A549 treated with dexamethasone at 1 μM for 4 hours (cell line): ENCODE measurements around the gene KIAA0930. TPM values are rescaled to one million over a fixed set of nuclear protein-coding genes. Genes with fewer than 3 reads are reported as not detected.

Experiments
- total RNA-seq: library from RNA; stranded (reverse); fragments of 200-300 nt; extraction: Qiagen RNA extraction; gene quantifications from 5 replicates; pipeline ENCODE4 v1.2.3, GENCODE V29; 2022

The KIAA0930 gene
- total RNA-seq: 57.9 to 78.1 TPM (median 77.3 TPM) in 5 replicates

DNA sequence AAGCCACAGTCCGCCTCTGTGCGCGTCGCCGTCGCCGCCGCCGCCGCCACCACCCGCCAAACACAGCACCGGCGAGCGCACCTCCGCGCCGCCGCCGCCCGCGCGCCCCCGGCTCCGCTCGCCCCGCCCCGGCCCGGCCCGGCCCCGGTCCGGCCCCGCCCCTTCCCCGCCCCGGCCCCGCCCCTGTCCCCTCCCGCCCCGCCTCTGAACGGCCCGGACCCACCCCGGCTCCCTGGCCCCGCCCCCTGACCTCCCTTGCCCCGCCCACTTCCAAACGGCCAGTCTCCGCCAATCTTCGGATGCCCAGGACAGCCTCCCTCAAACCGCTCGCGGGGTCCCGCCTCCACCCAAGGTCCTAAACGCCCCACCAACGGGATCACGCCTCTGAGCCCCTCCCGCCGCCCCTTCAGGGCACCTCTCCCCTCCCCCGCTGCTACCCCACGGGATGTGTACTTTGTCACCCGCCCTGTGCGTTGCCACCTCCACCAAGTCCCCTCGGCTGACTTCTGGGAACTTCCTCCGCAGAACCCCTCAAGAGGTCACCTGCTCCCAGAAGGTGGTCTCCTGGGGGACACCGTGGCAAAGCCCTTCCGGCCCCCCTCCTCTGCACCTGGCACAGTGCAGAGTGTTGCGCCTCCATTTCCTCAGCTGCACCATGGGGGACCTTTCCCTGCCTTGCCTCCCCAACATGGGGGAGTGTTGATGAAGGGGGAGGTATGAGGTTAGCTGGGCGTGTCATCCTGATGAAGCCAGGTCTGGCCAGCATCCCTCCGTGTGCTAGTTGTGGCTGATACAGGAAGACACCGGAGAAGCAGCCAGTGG lies at the start of gene KIAA0930:
KIAA0930 (minus strand) TSS at position 85 of the 822 bp plus-strand sequence. CDS start 191 bp downstream, outside the sequence.

DNA sequence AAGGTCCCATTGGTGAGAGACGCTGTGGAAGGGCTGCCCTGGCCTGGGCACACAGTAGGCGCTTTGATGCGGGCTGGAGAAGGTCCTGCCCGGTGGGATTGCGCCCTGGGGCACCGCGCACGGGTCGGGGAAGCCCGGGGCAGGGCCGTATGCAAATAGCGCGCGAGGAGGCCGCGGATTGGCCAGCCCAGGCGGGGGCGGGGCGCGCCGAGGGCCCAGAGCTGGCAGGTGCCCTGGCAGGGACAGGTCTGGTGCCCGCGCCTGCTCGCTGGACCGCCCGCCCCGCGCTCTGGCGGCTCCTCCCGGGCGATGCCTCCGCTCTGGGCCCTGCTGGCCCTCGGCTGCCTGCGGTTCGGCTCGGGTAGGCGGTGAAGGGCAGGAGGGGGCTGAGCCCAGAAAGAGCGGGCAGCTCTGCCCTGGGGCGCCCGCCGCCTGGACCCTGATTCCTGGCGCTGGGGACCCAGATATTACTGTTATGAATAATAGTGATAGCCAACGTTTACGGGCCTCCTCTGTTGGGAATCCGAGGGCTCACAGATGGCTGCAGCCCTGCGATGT lies 44.1 kb upstream of the KIAA0930 start, which contains the start of gene UPK3A:
UPK3A (plus strand) TSS at position 245 of the 558 bp plus-strand sequence; CDS start at position 310, 65 bp downstream.

DNA sequence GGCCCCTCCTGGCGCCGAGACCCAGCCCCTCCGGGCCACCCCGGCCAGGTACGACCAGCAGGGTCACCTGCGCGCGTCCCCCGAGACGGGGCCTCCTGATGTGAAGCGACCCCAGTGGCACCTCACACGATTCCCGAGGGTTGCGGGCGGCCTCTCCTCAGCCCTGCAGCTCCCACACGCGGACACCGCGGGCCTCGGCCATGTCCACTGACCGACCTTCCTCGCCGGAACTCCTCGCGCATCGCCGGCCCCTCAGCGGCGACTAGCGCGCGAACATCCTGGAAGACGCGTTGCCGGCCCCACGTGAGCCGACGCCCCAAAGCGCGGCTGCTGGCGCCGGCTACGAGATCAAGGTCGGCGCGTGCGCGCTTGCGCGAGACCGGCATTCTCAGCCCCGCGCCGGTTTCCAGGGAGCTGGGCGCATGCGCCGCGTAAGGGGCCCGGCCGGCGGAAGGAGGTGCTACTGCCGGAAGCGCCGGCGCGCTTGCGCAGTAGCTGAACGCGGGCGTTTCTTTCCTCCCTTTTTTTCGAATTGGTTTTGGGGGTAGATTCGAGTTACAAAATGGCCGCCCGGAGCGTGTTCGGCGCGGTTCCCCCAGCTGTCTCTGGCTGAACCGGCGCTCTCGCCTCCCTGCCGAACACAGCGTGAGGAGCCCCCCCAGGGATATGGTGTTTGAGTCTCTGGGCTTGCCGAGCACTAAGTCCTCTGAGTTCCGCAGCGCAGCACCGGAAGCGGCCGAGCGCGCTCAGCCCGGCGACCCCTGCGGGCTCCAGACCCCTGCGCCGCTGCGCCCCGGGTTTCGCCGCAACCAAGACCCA lies 77.0 kb downstream of the KIAA0930 start, which contains the start of gene NUP50:
NUP50 (plus strand) TSS at position 475 of the 819 bp plus-strand sequence. CDS start 4,253 bp downstream, outside the sequence.

Other genes with a start within 250 kb of the KIAA0930 start
- 0.64 to 0.92 TPM (median 0.88 TPM) in 5 replicates for gene PHF21B, start 230.9 kb downstream of the KIAA0930 start, total RNA-seq
- gene NUP50, start 77.0 kb downstream of the KIAA0930 start, total RNA-seq: 26.1 to 36.4 TPM (median 33.7 TPM) in 5 replicates
- gene UPK3A, start 44.1 kb upstream of the KIAA0930 start, total RNA-seq: not detected in 5 replicates
- gene FAM118A, start 69.0 kb upstream of the KIAA0930 start, total RNA-seq: 10.0 to 12.7 TPM (median 11.8 TPM) in 5 replicates
- gene SMC1B, start 172.7 kb upstream of the KIAA0930 start, total RNA-seq: 0.02 to 0.05 TPM (median 0.03 TPM) in 4 of 5 replicates, not detected in the other
- gene RIBC2, start 172.8 kb upstream of the KIAA0930 start, total RNA-seq: 1.8 to 2.0 TPM (median 1.9 TPM) in 5 replicates